Measurements from ENCODE around the gene NUP62. TPM values are rescaled to one million over a fixed set of nuclear protein-coding genes. Genes with fewer than 3 reads are reported as not detected.
"Not testable (repeated sequence)": the region's sequence is repeated elsewhere in the genome, so short reads cannot be mapped to it uniquely, and the experiment has no call there.

NUP62 gene
- total RNA-seq, 1 experiment from 2014 or later = 92.7 TPM

GRCh38 chr19:49951806-49952478 is 22.6 kb upstream of the NUP62 start:
- no peak for DNase-seq (ENCODE audit: low read depth)

- DNase-seq (ENCODE audit: low read depth) = no peak
These were observed 21.7 kb upstream of the NUP62 start for GRCh38 chr19:49950956-49951526.

- no peak for DNase-seq (ENCODE audit: low read depth)
These were observed 21.3 kb upstream of the NUP62 start for GRCh38 chr19:49950590-49950948.

GRCh38 chr19:49949742-49950589 is 20.7 kb upstream of the NUP62 start:
- peak; percentile 36 for DNase-seq (ENCODE audit: low read depth)

- DNase-seq (ENCODE audit: low read depth) = no peak
These were observed 17.1 kb upstream of the NUP62 start for GRCh38 chr19:49946415-49946814.

GRCh38 chr19:49944567-49944966 is 15.3 kb upstream of the NUP62 start:
- not testable (repeated sequence) for DNase-seq (ENCODE audit: low read depth)

GRCh38 chr19:49940482-49940791 is 11.1 kb upstream of the NUP62 start:
- DNase-seq (ENCODE audit: low read depth) = no peak

GRCh38 chr19:49939721-49940481 is 10.6 kb upstream of the NUP62 start:
- no peak for DNase-seq (ENCODE audit: low read depth)

- no peak for DNase-seq (ENCODE audit: low read depth)
These were observed 9.4 kb upstream of the NUP62 start for GRCh38 chr19:49938662-49939061.

GRCh38 chr19:49937750-49938381 is 8.6 kb upstream of the NUP62 start:
- peak; percentile 83 for DNase-seq (ENCODE audit: low read depth)

- no peak for DNase-seq (ENCODE audit: low read depth)
These were observed 7.2 kb upstream of the NUP62 start for GRCh38 chr19:49936549-49936948.

- no peak for DNase-seq (ENCODE audit: low read depth)
These were observed 4.3 kb upstream of the NUP62 start for GRCh38 chr19:49933643-49934042.

GRCh38 chr19:49932731-49933131 is 3.4 kb upstream of the NUP62 start:
- no peak for DNase-seq (ENCODE audit: low read depth)

- DNase-seq (ENCODE audit: low read depth) = no peak
These were observed 2.7 kb upstream of the NUP62 start for GRCh38 chr19:49932041-49932451.

- no peak for DNase-seq (ENCODE audit: low read depth)
These were observed 2.2 kb upstream of the NUP62 start for GRCh38 chr19:49931293-49932040.

GRCh38 chr19:49930483-49931011 is 1.2 kb upstream of the NUP62 start:
- DNase-seq (ENCODE audit: low read depth) = no peak

- peak; percentile 96 for DNase-seq (ENCODE audit: low read depth)
These were observed 543 bp upstream of the NUP62 start for GRCh38 chr19:49929611-49930482.

GRCh38 chr19:49927526-49928264 is 1.6 kb downstream of the NUP62 start:
- no peak for DNase-seq (ENCODE audit: low read depth)

GRCh38 chr19:49926515-49926914 is 2.8 kb downstream of the NUP62 start:
- DNase-seq (ENCODE audit: low read depth) = no peak

All from Daoy (cell line).